IPS-18c (cell line): ENCODE measurements around the gene LMOD3.
A peak's percentile ranks its signal among the peaks of the same experiment; 100 is the strongest.

Source experiments
- H3K4me3 ChIP-seq: 2 replicates; pipeline ENCODE4 v1.7.0; 2013; ENCODE audit warnings: low read depth, mild to moderate bottlenecking, low read length, moderate library complexity; ENCODE audit not compliant: insufficient read depth
- H3K9me3 ChIP-seq: one replicate; pipeline ENCODE4 v1.6.1; 2013; ENCODE audit warnings: mild to moderate bottlenecking, low read length, moderate library complexity; ENCODE audit not compliant: control insufficient read depth, insufficient read depth

LMOD3 gene

GRCh38 chr3:69104586-69104985 is 17.8 kb downstream of the LMOD3 start:
- Histone ChIP-seq H3K4me3 (no peak overlapping the region), H3K9me3 (peaks cover 2% of the 10 kb centered on the region)

- Histone ChIP-seq H3K4me3 (no peak overlapping the region), H3K9me3 (peaks cover 2% of the 10 kb centered on the region)
These were observed 19.3 kb downstream of the LMOD3 start for GRCh38 chr3:69103123-69103522.

GRCh38 chr3:69102384-69102783 is 20.0 kb downstream of the LMOD3 start:
- Histone ChIP-seq H3K4me3 (no peak overlapping the region), H3K9me3 (peaks cover 2% of the 10 kb centered on the region)

GRCh38 chr3:69099576-69099975 is 22.8 kb downstream of the LMOD3 start:
- H3K9me3 ChIP-seq = peaks cover 2% of the 10 kb centered on the region
- no peak overlapping the region for H3K4me3 ChIP-seq

GRCh38 chr3:69097407-69098086 is 24.8 kb downstream of the LMOD3 start:
- peaks cover 2% of the 10 kb centered on the region for H3K9me3 ChIP-seq
- no peak overlapping the region for H3K4me3 ChIP-seq

GRCh38 chr3:69096299-69096698 is 26.1 kb downstream of the LMOD3 start:
- Histone ChIP-seq H3K4me3 (no peak overlapping the region), H3K9me3 (peaks cover 2% of the 10 kb centered on the region)

- peaks cover 2% of the 10 kb centered on the region for H3K9me3 ChIP-seq
- no peak overlapping the region for H3K4me3 ChIP-seq
These were observed 26.8 kb downstream of the LMOD3 start for GRCh38 chr3:69095636-69096035.

- Histone ChIP-seq H3K4me3 (no peak overlapping the region), H3K9me3 (no peaks in the 10 kb centered on the region)
These were observed 27.8 kb downstream of the LMOD3 start for GRCh38 chr3:69094467-69095205.

- Histone ChIP-seq H3K4me3 (no peak overlapping the region), H3K9me3 (no peaks in the 10 kb centered on the region)
These were observed 30.3 kb downstream of the LMOD3 start for GRCh38 chr3:69092030-69092516.

- Histone ChIP-seq H3K9me3 (no peaks in the 10 kb centered on the region), H3K4me3 (no peak overlapping the region)
These were observed 30.9 kb downstream of the LMOD3 start for GRCh38 chr3:69091389-69092029.

GRCh38 chr3:69090021-69090420 is 32.4 kb downstream of the LMOD3 start:
- Histone ChIP-seq H3K9me3 (no peaks in the 10 kb centered on the region), H3K4me3 (no peak overlapping the region)

- Histone ChIP-seq H3K9me3 (no peaks in the 10 kb centered on the region), H3K4me3 (no peak overlapping the region)
These were observed 34.3 kb downstream of the LMOD3 start for GRCh38 chr3:69088063-69088462.

- no peaks in the 10 kb centered on the region for H3K9me3 ChIP-seq
- H3K4me3 ChIP-seq = no peak overlapping the region
These were observed 35.2 kb downstream of the LMOD3 start for GRCh38 chr3:69087030-69087791.

GRCh38 chr3:69085833-69086722 is 36.3 kb downstream of the LMOD3 start:
- Histone ChIP-seq H3K9me3 (no peaks in the 10 kb centered on the region), H3K4me3 (peak overlapping the region; percentile 76)

GRCh38 chr3:69085168-69085832 is 37.1 kb downstream of the LMOD3 start:
- Histone ChIP-seq H3K4me3 (peak overlapping the region; percentile 76), H3K9me3 (no peaks in the 10 kb centered on the region)
